Activated CD8-positive, alpha-beta T cell treated with anti-CD3 and anti-CD28 coated beads, Interleukin-2, amount 10 ng/mL, durations not matched to agents 7 days and 5 days (primary cell): ENCODE results near the gene DGKG. TPM values are rescaled to one million over a fixed set of nuclear protein-coding genes. Genes with fewer than 3 reads are reported as not detected.

ENCODE experiments used
- ATAC-seq: fragments of 150-1000 bp; cut with Tn5 transposase; one replicate; pipeline ENCODE4 v1.10.0; 2021; ENCODE audit warnings: moderate library complexity
- CTCF ChIA-PET: fragments of 350-600 bp; sonication (Branson Sonifier 250); formaldehyde crosslinking; loops from one replicate; lab custom pipeline; 2021; ENCODE audit warnings: antibody characterized with exemption; lab: Charles Lee
- POLR2A ChIA-PET: fragments of 350-600 bp; sonication (Branson Sonifier 250); formaldehyde crosslinking; loops from one replicate; lab custom pipeline; 2021; ENCODE audit warnings: antibody characterized with exemption; lab: Charles Lee
- DNase-seq: peaks from one replicate; pipeline ENCODE4 v3.0.0-alpha.2; 2020
- H3K27ac Mint-ChIP-seq: one replicate; pipeline ENCODE4 v1.8.0; 2021; ENCODE audit warnings: mild to moderate bottlenecking, mixed read lengths
- H3K27me3 Mint-ChIP-seq: one replicate; pipeline ENCODE4 v1.8.0; 2021; ENCODE audit warnings: low read depth, mixed read lengths
- H3K36me3 Mint-ChIP-seq: one replicate; pipeline ENCODE4 v1.8.0; 2021; ENCODE audit warnings: low read depth, mixed read lengths
- H3K4me1 Mint-ChIP-seq: one replicate; pipeline ENCODE4 v1.8.0; 2021; ENCODE audit warnings: low read depth, mixed read lengths
- H3K4me3 Mint-ChIP-seq: one replicate; pipeline ENCODE4 v1.8.0; 2021; ENCODE audit warnings: mild to moderate bottlenecking, mixed read lengths
- H3K9me3 Mint-ChIP-seq: one replicate; pipeline ENCODE4 v1.8.0; 2022; ENCODE audit warnings: mixed read lengths; ENCODE audit not compliant: insufficient read depth
- total RNA-seq, 2 experiments: library from RNA; stranded (reverse); gene quantifications; one replicate each; pipeline ENCODE4 v1.2.3, GENCODE V29; 2021

DGKG gene
- total RNA-seq: under 1 TPM; 0.37 to 0.42 TPM

DNA sequence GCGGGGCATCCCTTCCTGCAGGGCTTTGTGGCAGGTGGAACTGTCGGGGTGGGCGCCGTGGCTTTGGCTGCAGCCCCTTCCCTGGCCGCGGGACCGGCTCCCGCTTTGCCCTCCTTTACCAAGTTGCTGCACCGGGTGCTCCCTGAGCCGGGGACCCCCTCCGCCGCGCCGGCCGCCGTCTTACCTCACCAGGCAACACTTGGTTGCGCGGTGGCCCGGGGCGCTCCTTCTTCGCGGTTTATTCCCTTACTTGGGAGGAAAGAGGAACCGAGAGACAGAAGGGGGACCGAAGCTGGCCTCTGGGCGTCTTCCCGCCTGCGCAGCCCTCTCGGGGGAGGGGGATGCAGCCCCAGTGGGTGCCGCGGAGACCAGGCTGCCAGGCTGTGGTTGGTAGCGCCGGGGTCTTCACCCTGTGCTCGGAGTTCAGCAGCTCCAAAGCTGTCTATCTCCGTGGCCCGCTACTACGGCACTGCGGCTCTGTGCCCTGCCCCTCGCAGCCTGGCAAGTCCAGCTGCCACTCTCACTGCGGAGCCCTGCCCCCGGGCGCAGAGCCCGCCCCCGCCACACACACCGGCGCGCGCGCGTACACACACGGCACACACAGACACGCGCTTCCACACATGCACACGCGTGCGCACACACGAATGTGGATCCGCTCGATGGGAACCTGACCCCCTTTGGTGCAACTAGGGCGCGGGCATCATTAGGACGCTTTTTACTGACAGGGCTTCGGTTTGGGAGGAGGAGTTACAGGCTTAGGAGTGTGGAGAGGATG, at the start of gene DGKG:
DGKG (minus strand) TSS at position 473 of the 775 bp plus-strand sequence. CDS start 41,775 bp downstream, outside the sequence.
- no peak within 1 kb of the TSS for H3K27ac Mint-ChIP-seq
- POLR2A ChIA-PET: no interaction called here
- no peaks in the 10 kb centered on the region for H3K36me3 Mint-ChIP-seq
- ATAC-seq: peak; percentile 74
- H3K9me3 Mint-ChIP-seq: no peaks in the 10 kb centered on the region
- peak within 1 kb of the TSS; percentile 30 for H3K4me3 Mint-ChIP-seq
- DNase-seq: peak; percentile 26
- CTCF ChIA-PET: no interaction called here
- H3K27me3 Mint-ChIP-seq: peaks cover 62% of the 10 kb centered on the region
- peaks cover 6% of the 10 kb centered on the region for H3K4me1 Mint-ChIP-seq

DNA sequence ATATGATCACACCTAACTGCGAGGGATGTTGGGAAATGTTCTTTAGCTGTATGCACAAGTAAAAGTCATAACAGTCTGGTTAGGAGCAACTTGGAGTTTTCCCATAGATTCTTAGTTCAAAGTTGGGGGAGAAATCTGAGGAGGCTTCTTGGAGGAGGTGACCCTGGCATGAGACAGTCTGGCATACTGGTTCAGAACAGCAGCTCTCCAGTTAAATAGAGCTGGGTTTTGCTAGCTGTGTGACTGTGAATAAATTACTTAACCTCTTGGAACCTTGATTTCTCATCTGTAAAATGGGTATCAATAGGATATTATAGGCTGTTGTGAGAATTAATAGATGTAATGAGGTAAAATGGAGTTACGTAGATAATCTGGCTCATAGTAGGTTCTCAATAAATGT, 49.1 kb upstream of the DGKG start:
- Mint-ChIP-seq H3K4me3 (no peak overlapping the region), H3K9me3 (no peaks in the 10 kb centered on the region), H3K27ac (no peak overlapping the region), H3K4me1 (peaks cover 15% of the 10 kb centered on the region), H3K27me3 (peaks cover 15% of the 10 kb centered on the region), H3K36me3 (no peaks in the 10 kb centered on the region)
- ChIA-PET POLR2A (no interaction called here), CTCF (interaction anchor here (1.2 kb wide), 1 partner anchor 129 kb away, joined by 4 read pairs; no protein-coding TSS in a partner anchor)
- DNase-seq: no peak
- no peak for ATAC-seq

DNA sequence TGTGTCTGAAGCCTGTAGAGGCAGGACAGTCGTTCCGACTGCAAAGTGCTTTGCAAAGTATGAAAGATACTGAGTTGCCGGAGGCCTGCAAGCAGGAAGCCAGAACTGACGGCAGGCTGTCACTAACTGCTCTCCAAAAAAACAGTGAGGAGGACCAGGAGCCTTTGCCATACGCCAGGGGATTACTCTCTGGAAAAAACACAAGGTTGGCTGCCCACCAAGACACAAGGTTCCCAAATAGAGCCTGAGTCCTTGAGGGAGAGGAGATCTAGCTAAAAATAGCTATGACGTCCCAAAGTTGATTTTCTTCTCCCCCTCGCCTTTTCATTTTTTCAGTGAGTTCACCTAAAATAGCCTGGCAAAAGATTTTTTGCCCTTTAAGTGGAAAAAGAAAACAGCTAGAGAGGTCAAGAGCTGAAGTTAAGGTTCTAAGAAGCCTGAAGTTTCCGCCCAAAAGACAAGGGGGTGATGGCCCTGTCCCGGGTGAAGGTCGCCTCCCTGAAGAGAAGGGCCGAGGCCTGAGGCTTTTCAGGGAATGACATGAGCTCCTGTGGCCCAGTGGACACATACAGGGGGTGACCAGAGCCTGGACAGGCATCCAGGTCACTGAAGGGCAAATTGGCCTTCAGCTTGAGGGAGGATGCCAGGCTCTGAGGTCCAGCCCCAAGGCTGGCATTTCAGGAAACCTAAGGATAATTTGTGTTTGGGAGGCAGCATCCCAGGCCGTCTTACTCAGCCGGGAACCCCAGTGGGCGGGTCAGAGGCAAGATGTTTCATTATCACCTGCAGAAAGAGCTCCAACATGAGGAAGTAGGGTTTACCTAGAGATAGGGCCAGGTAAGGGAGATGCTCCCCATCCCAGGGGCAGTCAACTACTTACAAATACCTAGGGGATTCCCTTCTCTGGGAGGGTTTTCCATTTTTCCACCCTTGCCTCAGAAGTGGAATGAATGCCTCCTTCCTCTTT, 44.9 kb upstream of the DGKG start:
- Mint-ChIP-seq H3K27me3 (peaks cover 2% of the 10 kb centered on the region), H3K4me1 (no peaks in the 10 kb centered on the region), H3K4me3 (no peak overlapping the region), H3K36me3 (no peaks in the 10 kb centered on the region), H3K9me3 (no peaks in the 10 kb centered on the region), H3K27ac (no peak overlapping the region)
- no peak for DNase-seq
- CTCF ChIA-PET: no interaction called here
- ATAC-seq: no peak
- POLR2A ChIA-PET: interaction anchor here (1.0 kb wide), 1 partner anchor 42 kb away, joined by 3 read pairs; no protein-coding TSS in a partner anchor

GRCh38 chr3:186401556-186401955, 39.5 kb upstream of the DGKG start:
- H3K9me3 Mint-ChIP-seq: no peaks in the 10 kb centered on the region
- CTCF ChIA-PET: interaction anchor here (1.3 kb wide), 1 partner anchor 216 kb away, joined by 3 read pairs; no protein-coding TSS in a partner anchor
- H3K4me1 Mint-ChIP-seq: no peaks in the 10 kb centered on the region
- no peak overlapping the region for H3K4me3 Mint-ChIP-seq
- POLR2A ChIA-PET: no interaction called here
- ATAC-seq: no peak
- no peak overlapping the region for H3K27ac Mint-ChIP-seq
- peaks cover 7% of the 10 kb centered on the region for H3K27me3 Mint-ChIP-seq
- no peak for DNase-seq
- no peaks in the 10 kb centered on the region for H3K36me3 Mint-ChIP-seq

- ChIA-PET POLR2A (no interaction called here), CTCF (no interaction called here)
- H3K27me3 Mint-ChIP-seq: peaks cover 7% of the 10 kb centered on the region
- no peaks in the 10 kb centered on the region for H3K36me3 Mint-ChIP-seq
- H3K9me3 Mint-ChIP-seq: no peaks in the 10 kb centered on the region
- no peak overlapping the region for H3K4me3 Mint-ChIP-seq
- no peak overlapping the region for H3K27ac Mint-ChIP-seq
- no peaks in the 10 kb centered on the region for H3K4me1 Mint-ChIP-seq
- DNase-seq (no peak), ATAC-seq (no peak)
Measured at GRCh38 chr3:186400662-186401061, 38.6 kb upstream of the DGKG start.

GRCh38 chr3:186400026-186400425, 38.0 kb upstream of the DGKG start:
- Mint-ChIP-seq H3K27me3 (peaks cover 7% of the 10 kb centered on the region), H3K4me1 (no peaks in the 10 kb centered on the region), H3K9me3 (no peaks in the 10 kb centered on the region), H3K36me3 (no peaks in the 10 kb centered on the region), H3K27ac (no peak overlapping the region), H3K4me3 (no peak overlapping the region)
- POLR2A ChIA-PET: no interaction called here
- ATAC-seq (no peak), DNase-seq (no peak)
- CTCF ChIA-PET: no interaction called here

GRCh38 chr3:186394566-186395217, 32.7 kb upstream of the DGKG start:
- ChIA-PET CTCF (no interaction called here), POLR2A (no interaction called here)
- no peaks in the 10 kb centered on the region for H3K4me1 Mint-ChIP-seq
- H3K27ac Mint-ChIP-seq: no peak overlapping the region
- ATAC-seq (no peak), DNase-seq (no peak)
- no peaks in the 10 kb centered on the region for H3K36me3 Mint-ChIP-seq
- H3K9me3 Mint-ChIP-seq: no peaks in the 10 kb centered on the region
- H3K4me3 Mint-ChIP-seq: no peak overlapping the region
- H3K27me3 Mint-ChIP-seq: peaks cover 11% of the 10 kb centered on the region

- CTCF ChIA-PET: no interaction called here
- ATAC-seq (no peak), DNase-seq (no peak)
- no peak overlapping the region for H3K27ac Mint-ChIP-seq
- peaks cover 5% of the 10 kb centered on the region for H3K4me1 Mint-ChIP-seq
- no peaks in the 10 kb centered on the region for H3K36me3 Mint-ChIP-seq
- POLR2A ChIA-PET: no interaction called here
- peaks cover 2% of the 10 kb centered on the region for H3K27me3 Mint-ChIP-seq
- no peak overlapping the region for H3K4me3 Mint-ChIP-seq
- H3K9me3 Mint-ChIP-seq: no peaks in the 10 kb centered on the region
Measured at GRCh38 chr3:186386883-186387560, 25.0 kb upstream of the DGKG start.

DNA sequence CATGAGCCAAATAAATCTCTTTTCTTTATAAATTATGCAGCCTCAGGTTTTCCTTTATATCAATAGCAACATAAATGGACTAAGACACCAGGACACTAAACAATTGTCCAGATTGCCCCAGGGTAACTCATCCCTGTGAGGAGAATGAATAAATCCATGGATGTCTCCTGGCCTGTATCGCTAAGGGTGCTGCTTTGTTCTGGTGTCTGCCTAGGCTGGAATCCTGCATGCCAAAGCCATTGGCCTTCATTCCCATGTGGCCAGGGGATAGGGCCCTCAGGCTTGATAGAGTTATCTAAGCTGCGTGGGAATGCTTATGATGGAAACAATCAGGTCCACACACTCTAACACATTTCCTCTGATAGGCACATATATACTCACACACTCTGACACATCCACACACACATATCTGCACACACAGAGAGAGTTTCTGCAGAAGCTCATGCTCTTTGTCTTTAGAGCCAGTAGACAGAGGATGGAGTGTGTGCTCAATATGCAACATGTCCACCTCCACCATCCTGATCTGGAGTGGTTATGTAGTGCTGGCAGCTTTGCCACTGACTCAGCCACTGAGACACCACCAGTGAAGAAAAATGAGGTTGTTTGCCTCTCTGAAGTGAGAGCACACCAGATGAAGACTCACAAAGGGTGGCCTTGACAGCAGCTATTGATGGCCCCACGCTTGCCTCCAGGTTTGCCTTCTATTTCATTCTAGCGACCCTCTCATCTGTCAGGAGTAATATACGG, 24.0 kb upstream of the DGKG start:
- ChIA-PET POLR2A (no interaction called here), CTCF (no interaction called here)
- Mint-ChIP-seq H3K36me3 (no peaks in the 10 kb centered on the region), H3K27ac (no peak overlapping the region), H3K4me3 (no peak overlapping the region), H3K9me3 (no peaks in the 10 kb centered on the region), H3K4me1 (peaks cover 5% of the 10 kb centered on the region), H3K27me3 (peaks cover 2% of the 10 kb centered on the region)
- DNase-seq: no peak
- ATAC-seq: no peak

DNA sequence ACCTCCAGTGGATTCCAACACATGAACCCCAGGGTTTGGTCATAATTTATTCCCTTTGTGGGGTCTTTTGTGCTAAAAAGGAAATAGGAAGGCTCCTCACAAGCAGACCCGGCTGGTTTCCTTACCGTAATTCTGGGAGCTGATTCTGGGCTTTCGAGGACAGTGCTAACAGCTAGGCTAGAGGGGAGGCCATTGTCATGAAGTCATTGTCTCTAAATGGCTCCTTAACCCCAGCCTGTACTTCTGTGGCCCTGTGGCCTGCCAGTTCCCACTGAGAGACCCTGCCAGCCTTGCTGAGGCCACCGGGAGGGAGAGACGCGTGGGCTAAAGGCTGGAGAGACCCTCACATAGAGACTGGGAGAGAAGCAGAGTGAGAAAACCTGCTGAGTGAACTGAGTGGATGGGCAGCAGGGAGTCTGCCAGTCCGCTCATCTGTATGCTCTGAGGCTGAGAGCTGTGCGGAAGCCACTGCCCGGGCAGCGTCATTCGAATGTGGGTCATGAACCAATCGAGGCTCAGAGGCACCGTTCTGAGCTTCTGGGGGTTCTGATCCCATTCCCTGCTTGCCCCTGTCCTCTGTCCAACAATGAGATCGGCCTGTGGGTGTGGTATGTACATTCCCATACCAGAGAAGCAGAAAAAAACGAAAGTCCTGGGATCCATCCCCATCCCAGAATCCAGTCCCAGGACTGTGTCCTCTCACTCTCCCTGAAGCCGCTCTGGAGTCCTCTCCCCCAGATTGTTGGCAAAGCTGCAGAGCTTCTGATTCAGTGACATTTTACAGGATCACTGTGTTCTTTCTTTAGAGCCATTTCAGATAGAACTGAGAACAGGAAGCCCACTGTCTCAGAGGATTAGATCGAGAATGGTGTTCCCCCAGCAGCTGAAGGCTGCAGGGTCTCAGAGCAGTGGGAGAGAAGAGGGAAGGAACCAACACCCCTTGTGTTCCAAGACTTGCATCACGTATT, 21.3 kb upstream of the DGKG start:
- no peak for ATAC-seq
- Mint-ChIP-seq H3K4me3 (no peak overlapping the region), H3K36me3 (no peaks in the 10 kb centered on the region), H3K4me1 (peaks cover 5% of the 10 kb centered on the region), H3K27ac (no peak overlapping the region), H3K27me3 (no peaks in the 10 kb centered on the region), H3K9me3 (no peaks in the 10 kb centered on the region)
- ChIA-PET POLR2A (no interaction called here), CTCF (no interaction called here)
- no peak for DNase-seq
